Fibroblast of upper back skin (primary cell): ENCODE data around the gene PCDHGA1.
"Not testable (repeated sequence)": the region's sequence is repeated elsewhere in the genome, so short reads cannot be mapped to it uniquely, and the experiment has no call there.

Experiments
- DNase-seq: peaks from one replicate; pipeline ENCODE4 v3.0.0-alpha.2; 2013

The PCDHGA1 gene

DNA sequence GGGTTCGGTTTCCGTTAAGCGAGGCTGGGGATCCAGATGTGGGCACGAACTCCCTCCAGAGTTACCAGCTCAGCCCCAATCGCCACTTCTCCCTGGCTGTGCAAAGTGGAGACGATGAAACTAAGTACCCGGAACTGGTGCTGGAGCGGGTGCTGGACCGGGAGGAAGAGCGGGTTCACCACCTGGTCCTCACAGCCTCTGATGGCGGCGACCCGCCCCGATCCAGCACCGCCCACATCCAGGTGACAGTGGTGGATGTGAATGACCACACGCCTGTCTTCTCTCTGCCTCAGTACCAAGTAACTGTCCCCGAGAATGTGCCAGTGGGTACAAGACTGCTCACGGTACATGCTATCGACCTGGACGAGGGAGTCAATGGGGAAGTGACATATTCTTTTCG is 53.0 kb downstream of the PCDHGA1 start:
- no peak for DNase-seq

DNA sequence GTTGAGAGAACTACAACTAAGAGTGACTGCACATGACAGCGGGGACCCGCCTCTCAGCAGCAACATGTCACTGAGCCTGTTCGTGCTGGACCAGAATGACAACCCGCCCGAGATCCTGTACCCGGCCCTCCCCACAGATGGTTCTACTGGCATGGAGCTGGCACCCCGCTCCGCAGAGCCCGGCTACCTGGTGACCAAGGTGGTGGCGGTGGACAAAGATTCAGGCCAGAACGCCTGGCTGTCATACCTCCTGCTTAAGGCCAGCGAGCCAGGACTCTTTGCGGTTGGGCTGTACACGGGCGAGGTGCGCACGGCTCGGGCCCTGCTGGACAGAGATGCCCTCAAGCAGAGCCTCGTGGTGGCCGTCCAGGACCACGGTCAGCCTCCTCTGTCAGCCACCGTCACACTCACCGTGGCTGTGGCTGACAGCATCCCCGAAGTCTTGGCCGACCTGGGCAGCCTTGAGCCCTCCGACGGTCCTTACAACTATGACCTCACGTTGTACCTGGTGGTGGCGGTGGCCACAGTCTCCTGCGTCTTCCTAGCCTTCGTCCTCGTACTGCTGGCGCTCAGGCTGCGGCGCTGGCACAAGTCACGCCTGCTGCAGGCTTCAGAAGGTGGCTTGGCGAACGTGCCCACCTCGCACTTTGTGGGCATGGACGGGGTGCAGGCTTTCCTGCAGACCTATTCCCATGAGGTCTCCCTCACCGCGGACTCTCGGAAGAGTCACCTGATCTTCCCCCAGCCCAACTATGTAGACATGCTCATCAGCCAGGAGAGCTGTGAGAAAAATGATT is 54.4 kb downstream of the PCDHGA1 start:
- no peak for DNase-seq

DNA sequence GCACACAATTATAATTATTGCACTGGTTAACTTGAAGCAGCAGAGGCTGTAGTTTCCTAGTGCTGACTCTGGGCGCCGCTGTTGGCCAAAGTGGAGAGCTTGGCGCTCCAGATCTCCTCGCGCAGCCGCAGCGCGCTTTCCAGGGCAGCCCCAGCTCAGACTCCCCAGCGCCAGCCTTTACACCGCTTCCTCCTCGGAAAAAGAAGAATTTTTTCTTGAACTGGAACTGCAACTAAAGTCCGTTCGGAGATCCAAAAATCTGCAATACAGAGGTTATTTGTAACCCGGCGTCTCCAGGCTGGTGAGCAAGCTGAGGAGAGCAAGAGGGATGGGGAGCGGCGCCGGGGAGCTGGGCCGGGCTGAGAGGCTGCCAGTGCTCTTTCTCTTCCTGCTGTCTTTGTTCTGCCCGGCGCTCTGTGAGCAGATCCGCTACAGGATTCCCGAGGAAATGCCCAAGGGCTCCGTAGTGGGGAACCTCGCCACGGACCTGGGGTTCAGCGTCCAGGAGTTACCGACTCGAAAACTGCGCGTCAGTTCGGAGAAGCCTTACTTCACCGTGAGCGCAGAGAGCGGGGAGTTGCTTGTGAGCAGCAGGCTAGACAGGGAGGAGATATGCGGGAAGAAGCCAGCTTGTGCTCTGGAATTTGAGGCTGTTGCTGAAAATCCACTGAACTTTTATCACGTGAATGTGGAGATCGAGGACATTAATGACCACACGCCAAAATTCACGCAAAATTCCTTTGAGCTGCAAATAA is 57.4 kb downstream of the PCDHGA1 start, which contains the start of gene PCDHGB4:
PCDHGB4 (plus strand) TSS at position 142 of the 755 bp plus-strand sequence; CDS start at position 329, 187 bp downstream.
- DNase-seq = peak; percentile 49

DNA sequence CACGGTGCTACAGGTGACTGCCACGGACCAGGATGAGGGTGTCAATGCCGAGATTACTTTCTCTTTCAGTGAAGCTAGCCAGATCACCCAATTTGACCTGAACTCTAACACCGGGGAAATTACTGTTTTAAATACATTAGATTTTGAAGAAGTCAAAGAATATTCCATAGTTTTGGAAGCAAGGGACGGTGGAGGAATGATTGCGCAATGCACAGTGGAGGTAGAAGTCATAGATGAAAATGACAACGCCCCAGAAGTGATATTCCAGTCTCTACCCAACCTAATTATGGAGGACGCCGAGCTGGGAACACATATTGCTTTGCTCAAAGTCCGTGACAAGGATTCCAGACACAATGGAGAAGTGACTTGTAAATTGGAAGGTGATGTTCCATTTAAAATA is 58.3 kb downstream of the PCDHGA1 start:
- DNase-seq = no peak

DNA sequence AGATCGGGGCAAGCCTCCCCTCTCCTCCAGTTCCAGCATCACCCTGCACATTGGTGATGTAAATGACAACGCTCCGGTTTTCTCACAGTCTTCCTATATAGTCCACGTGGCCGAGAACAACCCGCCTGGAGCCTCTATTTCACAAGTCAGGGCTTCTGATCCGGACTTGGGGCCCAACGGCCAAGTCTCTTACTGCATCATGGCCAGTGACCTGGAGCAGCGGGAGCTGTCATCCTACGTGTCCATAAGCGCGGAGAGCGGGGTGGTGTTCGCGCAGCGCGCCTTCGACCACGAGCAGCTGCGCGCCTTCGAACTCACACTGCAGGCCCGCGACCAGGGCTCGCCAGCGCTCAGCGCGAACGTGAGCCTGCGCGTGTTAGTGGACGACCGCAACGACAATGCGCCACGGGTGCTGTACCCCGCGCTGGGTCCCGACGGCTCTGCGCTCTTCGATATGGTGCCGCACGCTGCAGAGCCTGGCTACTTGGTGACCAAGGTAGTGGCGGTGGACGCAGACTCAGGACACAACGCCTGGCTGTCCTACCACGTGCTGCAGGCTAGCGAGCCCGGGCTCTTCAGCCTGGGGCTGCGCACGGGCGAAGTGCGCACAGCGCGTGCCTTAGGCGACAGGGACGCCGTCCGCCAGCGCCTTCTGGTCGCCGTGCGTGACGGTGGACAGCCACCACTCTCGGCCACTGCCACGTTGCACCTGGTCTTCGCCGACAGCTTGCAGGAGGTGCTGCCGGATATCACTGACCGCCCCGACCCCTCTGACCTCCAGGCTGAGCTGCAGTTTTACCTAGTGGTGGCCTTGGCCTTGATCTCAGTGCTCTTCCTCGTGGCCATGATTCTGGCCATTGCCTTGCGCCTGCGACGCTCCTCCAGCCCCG is 59.1 kb downstream of the PCDHGA1 start:
- DNase-seq = no peak

DNA sequence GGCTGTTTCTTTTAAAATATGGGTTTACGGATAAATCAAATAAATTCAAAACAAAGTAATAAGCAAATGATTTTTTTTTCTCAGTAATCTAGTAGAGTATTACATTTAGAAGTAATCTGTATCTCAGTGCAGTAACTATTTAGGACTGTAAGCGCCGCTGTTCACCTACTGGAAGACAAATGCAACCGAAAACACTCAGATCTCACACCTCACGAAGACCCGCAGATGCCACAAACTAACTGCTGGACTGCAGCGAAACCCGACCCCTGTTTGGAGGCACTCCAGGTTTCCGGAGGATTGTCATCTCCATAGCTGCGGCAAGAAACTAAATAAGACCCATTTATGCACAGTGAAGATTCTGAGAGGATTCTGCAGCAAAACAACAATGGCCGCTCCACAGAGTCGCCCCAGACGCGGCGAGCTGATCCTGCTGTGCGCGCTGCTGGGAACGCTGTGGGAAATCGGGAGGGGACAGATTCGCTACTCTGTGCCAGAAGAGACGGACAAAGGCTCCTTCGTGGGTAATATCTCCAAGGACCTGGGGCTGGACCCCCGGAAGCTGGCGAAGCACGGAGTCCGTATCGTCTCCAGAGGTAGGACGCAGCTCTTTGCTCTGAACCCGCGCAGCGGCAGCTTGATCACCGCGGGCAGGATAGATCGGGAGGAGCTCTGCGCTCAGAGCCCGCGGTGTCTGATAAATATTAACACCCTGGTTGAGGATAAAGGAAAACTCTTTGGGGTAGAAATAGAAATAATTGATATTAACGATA is 62.3 kb downstream of the PCDHGA1 start, which contains the start of gene PCDHGA8:
PCDHGA8 (plus strand) TSS at position 205 of the 770 bp plus-strand sequence; CDS start at position 386, 181 bp downstream.
- DNase-seq = peak; percentile 26

DNA sequence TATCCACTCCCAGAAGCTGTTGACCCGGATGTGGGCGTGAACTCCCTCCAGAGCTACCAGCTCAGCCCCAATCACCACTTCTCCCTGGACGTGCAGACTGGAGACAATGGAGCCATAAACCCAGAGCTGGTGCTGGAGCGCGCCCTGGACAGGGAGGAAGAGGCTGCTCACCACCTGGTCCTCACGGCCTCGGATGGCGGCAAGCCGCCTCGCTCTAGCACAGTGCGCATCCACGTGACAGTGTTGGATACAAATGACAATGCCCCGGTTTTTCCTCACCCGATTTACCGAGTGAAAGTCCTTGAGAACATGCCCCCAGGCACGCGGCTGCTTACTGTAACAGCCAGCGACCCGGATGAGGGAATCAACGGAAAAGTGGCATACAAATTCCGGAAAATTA is 63.0 kb downstream of the PCDHGA1 start:
- no peak for DNase-seq

DNA sequence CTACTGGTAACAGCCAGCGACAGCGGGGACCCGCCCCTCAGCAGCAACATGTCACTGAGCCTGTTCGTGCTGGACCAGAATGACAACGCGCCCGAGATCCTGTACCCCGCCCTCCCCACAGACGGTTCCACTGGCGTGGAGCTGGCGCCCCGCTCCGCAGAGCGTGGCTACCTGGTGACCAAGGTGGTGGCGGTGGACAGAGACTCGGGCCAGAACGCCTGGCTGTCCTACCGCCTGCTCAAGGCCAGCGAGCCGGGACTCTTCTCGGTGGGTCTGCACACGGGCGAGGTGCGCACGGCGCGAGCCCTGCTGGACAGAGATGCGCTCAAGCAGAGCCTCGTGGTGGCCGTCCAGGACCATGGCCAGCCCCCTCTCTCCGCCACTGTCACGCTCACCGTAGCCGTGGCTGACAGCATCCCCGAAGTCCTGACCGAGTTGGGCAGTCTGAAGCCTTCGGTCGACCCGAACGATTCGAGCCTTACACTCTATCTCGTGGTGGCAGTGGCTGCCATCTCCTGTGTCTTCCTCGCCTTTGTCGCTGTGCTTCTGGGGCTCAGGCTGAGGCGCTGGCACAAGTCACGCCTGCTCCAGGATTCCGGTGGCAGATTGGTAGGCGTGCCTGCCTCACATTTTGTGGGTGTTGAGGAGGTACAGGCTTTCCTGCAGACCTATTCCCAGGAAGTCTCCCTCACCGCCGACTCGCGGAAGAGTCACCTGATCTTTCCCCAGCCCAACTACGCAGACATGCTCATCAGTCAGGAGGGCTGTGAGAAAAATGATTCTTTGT is 64.3 kb downstream of the PCDHGA1 start:
- not testable (repeated sequence) for DNase-seq

DNA sequence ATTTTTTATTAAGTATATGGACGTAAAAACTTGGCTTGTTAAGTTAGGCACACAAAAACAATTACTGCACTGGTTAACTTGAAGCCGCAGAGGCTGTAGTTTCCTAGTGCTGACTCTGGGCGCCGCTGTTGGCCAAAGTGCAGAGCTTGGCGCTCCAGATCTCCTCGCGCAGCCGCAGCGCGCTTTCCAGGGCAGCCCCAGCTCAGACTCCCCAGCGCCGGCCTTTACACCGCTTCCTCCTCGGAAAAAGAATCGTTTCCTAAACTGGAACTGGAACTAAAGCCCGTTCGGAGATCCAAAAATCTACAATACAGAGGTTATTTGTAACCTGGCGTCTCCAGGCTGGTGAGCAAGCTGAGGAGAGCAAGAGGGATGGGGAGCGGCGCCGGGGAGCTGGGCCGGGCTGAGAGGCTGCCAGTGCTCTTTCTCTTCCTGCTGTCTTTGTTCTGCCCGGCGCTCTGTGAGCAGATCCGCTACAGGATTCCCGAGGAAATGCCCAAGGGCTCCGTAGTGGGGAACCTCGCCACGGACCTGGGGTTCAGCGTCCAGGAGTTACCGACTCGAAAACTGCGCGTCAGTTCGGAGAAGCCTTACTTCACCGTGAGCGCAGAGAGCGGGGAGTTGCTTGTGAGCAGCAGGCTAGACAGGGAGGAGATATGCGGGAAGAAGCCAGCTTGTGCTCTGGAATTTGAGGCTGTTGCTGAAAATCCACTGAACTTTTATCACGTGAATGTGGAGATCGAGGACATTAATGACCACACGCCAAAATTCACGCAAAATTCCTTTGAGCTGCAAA is 67.6 kb downstream of the PCDHGA1 start, which contains the start of gene PCDHGB5:
PCDHGB5 (plus strand) TSS at position 192 of the 796 bp plus-strand sequence; CDS start at position 373, 181 bp downstream.
- DNase-seq = peak; percentile 61

DNA sequence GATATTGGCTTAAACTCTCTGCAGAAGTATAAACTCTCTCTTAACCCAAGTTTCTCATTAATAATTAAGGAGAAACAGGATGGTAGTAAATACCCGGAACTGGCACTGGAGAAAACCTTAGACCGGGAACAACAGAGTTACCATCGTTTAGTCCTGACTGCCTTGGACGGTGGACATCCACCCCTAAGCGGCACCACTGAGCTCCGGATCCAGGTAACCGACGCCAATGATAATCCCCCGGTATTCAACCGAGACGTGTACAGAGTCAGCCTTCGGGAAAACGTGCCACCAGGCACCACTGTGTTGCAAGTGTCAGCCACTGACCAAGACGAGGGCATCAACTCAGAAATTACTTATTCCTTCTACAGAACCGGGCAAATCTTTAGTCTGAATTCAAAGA is 68.3 kb downstream of the PCDHGA1 start:
- no peak for DNase-seq

DNA sequence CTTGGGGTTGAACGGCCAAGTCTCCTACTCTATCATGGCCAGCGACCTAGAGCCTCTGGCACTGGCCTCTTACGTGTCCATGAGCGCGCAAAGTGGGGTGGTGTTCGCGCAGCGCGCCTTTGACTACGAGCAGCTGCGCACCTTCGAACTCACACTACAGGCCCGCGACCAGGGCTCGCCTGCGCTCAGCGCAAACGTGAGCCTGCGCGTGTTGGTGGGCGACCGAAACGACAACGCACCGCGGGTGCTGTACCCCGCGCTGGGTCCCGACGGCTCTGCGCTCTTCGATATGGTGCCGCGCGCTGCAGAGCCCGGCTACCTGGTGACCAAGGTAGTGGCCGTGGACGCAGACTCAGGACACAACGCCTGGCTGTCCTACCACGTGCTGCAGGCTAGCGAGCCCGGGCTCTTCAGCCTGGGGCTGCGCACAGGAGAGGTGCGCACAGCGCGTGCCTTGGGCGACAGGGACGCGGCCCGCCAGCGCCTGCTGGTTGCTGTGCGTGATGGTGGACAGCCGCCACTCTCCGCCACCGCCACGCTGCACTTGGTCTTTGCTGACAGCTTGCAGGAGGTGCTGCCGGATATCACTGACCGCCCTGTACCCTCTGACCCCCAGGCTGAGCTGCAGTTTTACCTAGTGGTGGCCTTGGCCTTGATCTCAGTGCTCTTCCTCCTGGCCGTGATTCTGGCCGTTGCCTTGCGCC is 69.4 kb downstream of the PCDHGA1 start:
- no peak for DNase-seq

DNA sequence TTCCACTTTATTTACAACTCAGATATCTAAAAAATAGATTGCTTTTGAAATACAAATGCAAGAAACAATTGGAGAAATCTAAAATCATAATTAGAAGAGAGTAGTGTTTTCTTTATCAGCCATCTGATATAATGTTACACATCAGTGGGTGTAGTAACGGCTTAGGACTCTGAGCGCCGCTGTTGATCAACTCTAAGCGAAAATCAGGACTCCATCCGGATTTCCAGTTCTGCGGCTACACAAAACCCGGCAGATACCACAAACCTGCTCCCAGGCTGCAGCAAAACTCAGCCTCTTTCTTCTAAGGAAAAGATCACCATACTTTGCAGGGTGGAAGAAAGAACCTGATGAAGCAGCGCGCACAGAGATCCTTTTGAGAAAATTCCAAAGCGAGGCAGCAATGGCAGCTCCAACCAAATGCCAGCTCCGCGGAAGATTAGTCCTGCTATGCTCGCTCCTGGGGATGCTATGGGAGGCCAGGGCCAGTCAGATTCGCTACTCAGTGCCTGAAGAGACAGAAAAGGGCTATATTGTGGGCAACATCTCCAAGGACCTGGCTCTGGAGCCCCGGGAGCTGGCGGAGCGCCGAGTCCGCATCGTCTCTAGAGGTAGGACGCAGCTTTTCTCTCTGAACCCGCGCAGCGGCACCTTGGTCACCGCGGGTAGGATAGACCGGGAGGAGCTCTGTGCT is 72.4 kb downstream of the PCDHGA1 start, which contains the start of gene PCDHGA9:
PCDHGA9 (plus strand) TSS at position 226 of the 691 bp plus-strand sequence; CDS start at position 401, 175 bp downstream.
- DNase-seq = peak; percentile 30

DNA sequence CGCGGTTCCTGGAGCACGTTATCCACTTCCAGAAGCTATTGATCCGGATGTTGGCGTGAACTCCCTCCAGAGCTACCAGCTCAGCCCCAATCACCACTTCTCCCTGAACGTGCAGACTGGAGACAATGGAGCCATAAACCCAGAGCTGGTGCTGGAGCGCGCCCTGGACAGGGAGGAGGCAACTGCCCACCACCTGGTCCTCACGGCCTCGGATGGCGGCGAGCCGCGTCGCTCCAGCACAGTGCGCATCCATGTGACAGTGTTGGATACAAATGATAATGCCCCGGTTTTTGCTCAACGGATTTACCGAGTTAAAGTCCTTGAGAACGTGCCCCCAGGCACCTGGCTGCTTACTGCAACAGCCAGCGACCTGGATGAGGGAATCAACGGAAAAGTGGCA is 73.1 kb downstream of the PCDHGA1 start:
- DNase-seq = no peak

DNA sequence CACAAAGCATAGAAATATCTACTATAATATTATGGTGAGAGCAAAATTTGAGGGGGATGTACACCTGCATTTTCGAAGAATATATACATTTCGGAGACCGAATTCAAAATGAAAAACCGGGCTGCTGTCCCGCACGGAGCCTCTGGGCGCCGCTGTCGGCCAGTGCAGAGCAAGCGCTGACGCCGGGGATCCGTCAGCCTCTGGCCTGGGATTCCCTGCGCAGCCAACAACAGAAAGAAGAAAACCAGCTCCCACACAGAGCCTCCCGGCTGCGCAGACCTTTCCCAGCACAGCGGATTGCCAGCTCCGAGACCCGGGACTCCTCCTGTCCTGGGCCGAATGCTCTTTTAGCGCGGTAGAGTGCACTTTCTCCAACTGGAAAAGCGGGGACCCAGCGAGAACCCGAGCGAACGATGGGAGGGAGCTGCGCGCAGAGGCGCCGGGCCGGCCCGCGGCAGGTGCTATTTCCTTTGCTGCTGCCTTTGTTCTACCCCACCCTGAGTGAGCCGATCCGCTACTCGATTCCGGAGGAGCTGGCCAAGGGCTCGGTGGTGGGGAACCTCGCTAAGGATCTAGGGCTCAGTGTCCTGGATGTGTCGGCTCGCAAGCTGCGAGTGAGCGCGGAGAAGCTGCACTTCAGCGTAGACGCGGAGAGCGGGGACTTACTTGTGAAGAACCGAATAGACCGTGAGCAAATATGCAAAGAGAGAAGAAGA is 77.6 kb downstream of the PCDHGA1 start, which contains the start of gene PCDHGB6:
PCDHGB6 (plus strand) TSS at position 232 of the 716 bp plus-strand sequence; CDS start at position 414, 182 bp downstream.
- DNase-seq = not testable (repeated sequence)

DNA sequence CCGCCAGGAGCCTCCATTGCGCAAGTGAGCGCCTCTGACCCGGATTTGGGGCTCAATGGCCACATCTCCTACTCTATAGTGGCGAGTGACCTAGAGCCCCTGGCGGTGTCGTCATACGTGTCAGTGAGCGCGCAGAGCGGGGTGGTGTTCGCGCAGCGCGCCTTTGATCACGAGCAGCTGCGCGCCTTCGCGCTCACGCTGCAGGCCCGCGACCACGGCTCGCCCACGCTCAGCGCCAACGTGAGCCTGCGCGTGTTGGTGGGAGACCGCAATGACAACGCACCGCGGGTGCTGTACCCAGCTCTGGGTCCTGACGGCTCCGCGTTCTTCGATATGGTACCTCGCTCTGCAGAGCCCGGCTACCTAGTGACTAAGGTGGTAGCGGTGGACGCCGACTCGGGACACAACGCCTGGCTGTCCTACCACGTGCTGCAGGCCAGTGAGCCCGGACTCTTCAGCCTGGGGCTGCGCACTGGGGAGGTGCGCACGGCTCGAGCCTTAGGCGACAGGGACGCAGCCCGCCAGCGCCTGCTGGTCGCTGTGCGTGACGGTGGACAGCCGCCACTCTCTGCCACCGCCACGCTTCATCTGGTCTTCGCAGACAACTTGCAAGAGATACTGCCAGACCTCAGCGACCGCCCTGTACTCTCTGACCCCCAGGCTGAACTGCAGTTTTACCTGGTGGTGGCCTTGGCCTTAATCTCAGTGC is 79.4 kb downstream of the PCDHGA1 start:
- DNase-seq = no peak

DNA sequence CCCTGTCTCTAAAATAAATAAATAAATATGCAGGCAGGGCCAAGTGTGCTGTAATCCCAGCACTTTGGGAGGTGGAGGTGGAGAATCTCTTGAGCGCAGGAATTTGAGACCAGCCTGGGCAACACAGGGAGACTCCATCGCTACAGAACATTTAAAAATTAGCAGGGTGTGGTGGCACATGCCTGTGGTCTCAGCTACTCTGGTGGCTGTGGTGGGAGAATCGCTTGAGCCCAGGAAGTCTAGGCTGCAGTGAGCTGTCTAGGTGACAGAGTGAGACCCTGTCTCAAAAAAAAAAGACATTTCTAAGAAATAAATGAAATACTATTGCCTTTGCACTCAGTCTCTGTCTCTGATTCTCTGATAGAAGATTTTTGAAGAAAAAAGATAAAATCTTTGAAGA is 81.3 kb downstream of the PCDHGA1 start:
- DNase-seq = no peak

DNA sequence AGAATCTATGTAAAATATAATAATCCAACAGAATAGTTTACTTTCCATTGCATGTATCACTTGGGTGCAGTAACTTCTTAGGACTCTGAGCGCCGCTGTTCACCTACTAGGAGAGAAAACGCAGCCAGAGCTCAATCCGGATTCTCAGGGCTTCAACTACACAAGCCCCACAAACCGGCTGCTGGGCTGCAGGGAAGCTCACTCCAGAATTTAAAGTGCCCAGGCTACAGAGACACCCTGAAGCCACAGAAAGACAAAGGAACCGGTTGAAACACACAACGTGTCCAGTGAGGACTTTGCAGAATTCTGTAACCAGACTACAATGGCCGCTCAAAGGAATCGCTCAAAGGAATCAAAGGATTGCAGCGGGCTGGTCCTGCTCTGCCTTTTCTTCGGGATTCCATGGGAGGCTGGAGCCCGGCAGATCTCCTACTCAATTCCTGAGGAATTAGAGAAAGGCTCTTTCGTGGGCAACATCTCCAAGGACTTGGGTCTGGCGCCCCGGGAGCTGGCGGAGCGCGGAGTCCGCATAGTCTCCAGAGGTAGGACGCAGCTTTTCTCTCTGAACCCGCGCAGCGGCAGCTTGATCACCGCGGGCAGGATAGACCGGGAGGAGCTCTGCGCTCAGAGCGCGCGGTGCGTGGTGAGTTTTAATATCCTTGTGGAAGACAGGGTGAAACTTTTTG is 82.7 kb downstream of the PCDHGA1 start, which contains the start of gene PCDHGA10:
PCDHGA10 (plus strand) TSS at position 134 of the 686 bp plus-strand sequence; CDS start at position 323, 189 bp downstream.
- peak; percentile 69 for DNase-seq
